NB4 (cell line): Measurements from ENCODE around the gene SERPINB8.
A peak's percentile ranks its signal among the peaks of the same experiment; 100 is the strongest.

ENCODE experiments used
- POLR2A ChIP-seq: IDR thresholded peaks from 2 replicates; pipeline ENCODE4 v1.6.1; 2011; ENCODE audit warnings: mild to moderate bottlenecking; ENCODE audit not compliant: insufficient read length; ENCODE audit errors: extremely low read depth
- TF ChIP-seq, protein P1 (sequence below): IDR thresholded peaks from one replicate; pipeline ENCODE4 v1.5.1; 2012; ENCODE audit warnings: low read depth, low read length
- TF ChIP-seq, protein P2 (sequence below): IDR thresholded peaks from 2 replicates; pipeline ENCODE4 v1.6.1; 2011; ENCODE audit warnings: low read depth, low read length

DNA sequence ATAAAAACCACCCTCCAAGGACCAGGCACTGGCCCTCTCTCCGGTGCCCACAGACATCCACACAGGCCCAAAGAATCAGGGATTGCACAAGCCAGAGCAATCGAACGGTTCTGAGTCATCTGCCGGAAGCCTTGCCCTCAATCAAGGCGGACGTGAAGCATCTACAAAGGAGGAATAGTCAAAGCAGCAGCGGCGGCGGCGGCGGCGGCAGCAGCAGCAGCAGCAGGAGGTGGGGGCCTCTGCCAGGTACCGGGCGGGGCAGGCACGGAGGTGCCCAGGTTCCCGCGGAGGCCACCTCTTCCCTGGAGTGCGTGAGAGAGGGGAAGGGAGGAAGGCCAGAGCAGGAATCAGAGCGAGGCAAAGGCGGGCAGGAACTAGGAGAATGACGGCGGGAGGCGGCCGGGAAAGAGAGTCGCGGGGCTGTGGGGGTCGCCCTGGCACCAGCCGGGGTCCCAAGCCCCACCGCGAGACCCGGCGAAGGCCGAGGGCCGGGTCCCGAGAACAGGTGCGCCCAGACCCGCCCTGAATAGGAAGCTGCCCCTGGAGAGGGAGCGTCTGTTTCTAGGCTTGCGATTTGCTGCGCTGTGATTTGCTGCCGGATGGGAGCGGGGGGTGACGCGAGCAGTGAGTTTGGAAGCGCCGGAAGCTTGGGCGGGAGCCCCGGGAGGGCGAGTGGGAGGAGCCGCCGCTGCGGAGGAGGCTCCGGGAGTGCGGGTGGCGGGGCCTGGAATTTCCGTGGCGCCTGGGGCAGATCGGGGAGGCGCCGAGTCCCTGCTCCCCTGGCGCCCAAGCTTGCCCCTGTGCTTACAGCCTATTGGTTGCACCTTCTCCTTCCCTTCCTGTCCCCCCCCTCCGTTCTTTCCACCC, at the start of gene SERPINB8:
- TF ChIP-seq POLR2A = peak; percentile 23
- TF ChIP-seq, protein P1, sequence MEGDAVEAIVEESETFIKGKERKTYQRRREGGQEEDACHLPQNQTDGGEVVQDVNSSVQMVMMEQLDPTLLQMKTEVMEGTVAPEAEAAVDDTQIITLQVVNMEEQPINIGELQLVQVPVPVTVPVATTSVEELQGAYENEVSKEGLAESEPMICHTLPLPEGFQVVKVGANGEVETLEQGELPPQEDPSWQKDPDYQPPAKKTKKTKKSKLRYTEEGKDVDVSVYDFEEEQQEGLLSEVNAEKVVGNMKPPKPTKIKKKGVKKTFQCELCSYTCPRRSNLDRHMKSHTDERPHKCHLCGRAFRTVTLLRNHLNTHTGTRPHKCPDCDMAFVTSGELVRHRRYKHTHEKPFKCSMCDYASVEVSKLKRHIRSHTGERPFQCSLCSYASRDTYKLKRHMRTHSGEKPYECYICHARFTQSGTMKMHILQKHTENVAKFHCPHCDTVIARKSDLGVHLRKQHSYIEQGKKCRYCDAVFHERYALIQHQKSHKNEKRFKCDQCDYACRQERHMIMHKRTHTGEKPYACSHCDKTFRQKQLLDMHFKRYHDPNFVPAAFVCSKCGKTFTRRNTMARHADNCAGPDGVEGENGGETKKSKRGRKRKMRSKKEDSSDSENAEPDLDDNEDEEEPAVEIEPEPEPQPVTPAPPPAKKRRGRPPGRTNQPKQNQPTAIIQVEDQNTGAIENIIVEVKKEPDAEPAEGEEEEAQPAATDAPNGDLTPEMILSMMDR = no peak
- TF ChIP-seq, protein P2, sequence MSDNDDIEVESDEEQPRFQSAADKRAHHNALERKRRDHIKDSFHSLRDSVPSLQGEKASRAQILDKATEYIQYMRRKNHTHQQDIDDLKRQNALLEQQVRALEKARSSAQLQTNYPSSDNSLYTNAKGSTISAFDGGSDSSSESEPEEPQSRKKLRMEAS = no peak
